KMS-11 (cell line): ENCODE measurements around the gene GAS2L1.

ENCODE experiments used
- H2AFZ ChIP-seq: fragments of 200-600 bp; sonication (generic); 2 replicates; pipeline ENCODE4 v1.6.1; 2016; ENCODE audit warnings: antibody characterized with exemption, mixed run types, low read depth
- H3K27ac ChIP-seq: fragments of 200-600 bp; sonication (generic); 2 replicates; pipeline ENCODE4 v1.6.1; 2016; ENCODE audit warnings: mild to moderate bottlenecking, mixed run types
- H3K27me3 ChIP-seq: fragments of 200-600 bp; sonication (generic); 2 replicates; pipeline ENCODE4 v1.6.1; 2017; ENCODE audit warnings: mild to moderate bottlenecking, low read depth, mixed run types, moderate library complexity; ENCODE audit not compliant: insufficient read depth
- H3K36me3 ChIP-seq: fragments of 200-600 bp; sonication (generic); 2 replicates; pipeline ENCODE4 v1.6.1; 2017; ENCODE audit warnings: mild to moderate bottlenecking, mixed run types; ENCODE audit not compliant: insufficient read depth
- H3K4me1 ChIP-seq: fragments of 200-600 bp; sonication (generic); 2 replicates; pipeline ENCODE4 v1.6.1; 2016; ENCODE audit warnings: mild to moderate bottlenecking, low read depth, mixed run types; ENCODE audit not compliant: poor library complexity, severe bottlenecking
- H3K4me2 ChIP-seq: fragments of 200-600 bp; sonication (generic); 2 replicates; pipeline ENCODE4 v1.7.0; 2016; ENCODE audit warnings: mild to moderate bottlenecking, mixed run types
- H3K4me3 ChIP-seq: fragments of 200-600 bp; sonication (generic); IDR thresholded peaks from 2 replicates; pipeline ENCODE4 v1.6.1; 2017; ENCODE audit warnings: low read depth, low read length, mixed read lengths; ENCODE audit not compliant: insufficient read depth
- H3K79me2 ChIP-seq: fragments of 200-600 bp; sonication (generic); 2 replicates; pipeline ENCODE4 v1.6.1; 2016; ENCODE audit warnings: low read depth, mixed run types; ENCODE audit not compliant: insufficient read depth
- H3K9ac ChIP-seq: fragments of 200-600 bp; sonication (generic); 2 replicates; pipeline ENCODE4 v1.6.1; 2016; ENCODE audit warnings: mild to moderate bottlenecking, mixed run types
- H4K20me1 ChIP-seq: fragments of 200-600 bp; sonication (generic); 2 replicates; pipeline ENCODE4 v1.6.1; 2016; ENCODE audit warnings: mild to moderate bottlenecking, mixed run types; ENCODE audit not compliant: insufficient read depth
- CTCF ChIP-seq: fragments of 200-600 bp; sonication (generic); conservative IDR thresholded peaks from 2 replicates; pipeline ENCODE4 v1.6.1; 2017; ENCODE audit warnings: low read depth, mild to moderate bottlenecking, antibody characterized with exemption, low read length, moderate library complexity, mixed read lengths

Gene GAS2L1

GRCh38 chr22:29292379-29292778 is 14.1 kb upstream of the GAS2L1 start:
- Histone ChIP-seq H3K9ac (no peak overlapping the region), H3K27me3 (no peaks in the 10 kb centered on the region), H3K4me1 (peaks cover 12% of the 10 kb centered on the region), H3K4me3 (no peak overlapping the region), H3K36me3 (peaks cover 36% of the 10 kb centered on the region; the same call in 1 of the 2 replicates), H3K4me2 (no peak overlapping the region), H4K20me1 (peaks cover 14% of the 10 kb centered on the region), H3K79me2 (peaks cover 49% of the 10 kb centered on the region; the same call in 1 of the 2 replicates), H3K27ac (no peak overlapping the region), H2AFZ (no peak overlapping the region)
- no peak for TF ChIP-seq CTCF

- H3K9ac ChIP-seq, result no peak overlapping the region
- no peak overlapping the region for H2AFZ ChIP-seq
- peaks cover 9% of the 10 kb centered on the region; the same call in 1 of the 2 replicates for H3K79me2 ChIP-seq
- no peak for TF ChIP-seq CTCF
- no peaks in the 10 kb centered on the region for H3K27me3 ChIP-seq
- peaks cover 28% of the 10 kb centered on the region; the same call in 1 of the 2 replicates for H3K36me3 ChIP-seq
- H3K27ac ChIP-seq, result no peak overlapping the region
- no peak overlapping the region for H3K4me2 ChIP-seq
- H3K4me3 ChIP-seq, result no peak overlapping the region
- no peaks in the 10 kb centered on the region for H4K20me1 ChIP-seq
- no peaks in the 10 kb centered on the region for H3K4me1 ChIP-seq
Measured at GRCh38 chr22:29298641-29299040, 7.8 kb upstream of the GAS2L1 start.

GRCh38 chr22:29299136-29299900 is 7.1 kb upstream of the GAS2L1 start:
- Histone ChIP-seq H3K4me3 (no peak overlapping the region), H2AFZ (no peak overlapping the region), H3K9ac (no peak overlapping the region), H3K27ac (no peak overlapping the region), H3K79me2 (peaks cover 9% of the 10 kb centered on the region; the same call in 1 of the 2 replicates), H3K27me3 (no peaks in the 10 kb centered on the region), H3K4me2 (no peak overlapping the region), H3K36me3 (peaks cover 28% of the 10 kb centered on the region; the same call in 1 of the 2 replicates), H4K20me1 (no peaks in the 10 kb centered on the region), H3K4me1 (no peaks in the 10 kb centered on the region)
- TF ChIP-seq CTCF, result no peak

- H3K4me3 ChIP-seq, result no peak overlapping the region
Measured at GRCh38 chr22:29300467-29300806, 6.0 kb upstream of the GAS2L1 start.

More at GRCh38 chr22:29300467-29300806, 6.0 kb upstream of the GAS2L1 start:
- Histone ChIP-seq H4K20me1 (no peaks in the 10 kb centered on the region), H3K4me1 (no peaks in the 10 kb centered on the region), H3K36me3 (peaks cover 17% of the 10 kb centered on the region; the same call in 1 of the 2 replicates), H3K79me2 (peaks cover 5% of the 10 kb centered on the region; the same call in 1 of the 2 replicates), H3K4me2 (no peak overlapping the region), H3K27me3 (no peaks in the 10 kb centered on the region), H2AFZ (no peak overlapping the region), H3K9ac (no peak overlapping the region), H3K27ac (no peak overlapping the region)
- no peak for TF ChIP-seq CTCF
